GM12878 (cell line): ENCODE results near the gene TOP2A. TPM values are rescaled to one million over a fixed set of nuclear protein-coding genes. Genes with fewer than 3 reads are reported as not detected.

ENCODE experiments used
- ATAC-seq: fragments of 200-7000 bp; cut with Tn5 transposase; 3 replicates; pipeline ENCODE4 v1.9.1; 2020; ENCODE audit warnings: mild to moderate bottlenecking, moderate library complexity
- BruUV-seq: library from RNA; stranded (reverse); fragments of 400-500 nt; replicated peaks from 2 replicates; lab custom pipeline; 2021; lab: Mats Ljungman, UMichigan
- CTCF ChIA-PET: fragments of 300-600 bp; sonication (Branson Sonifier 250); formaldehyde crosslinking; extraction: SDS; loops from one replicate; lab custom pipeline; 2021; ENCODE audit warnings: inconsistent platforms; lab: Yijun Ruan, JAX
- POLR2A ChIA-PET: fragments of 350-600 bp; formaldehyde crosslinking; extraction: SDS; loops from one replicate; lab custom pipeline; 2021; ENCODE audit warnings: inconsistent platforms; lab: Charles Lee
- RAD21 ChIA-PET: fragments of 300-600 bp; sonication (Branson Sonifier 250); formaldehyde crosslinking; loops from one replicate; lab custom pipeline; 2023; ENCODE audit warnings: antibody characterized with exemption; ENCODE audit not compliant: unreplicated experiment; lab: Charles Lee
- SMC1A ChIA-PET: fragments of 300-600 bp; sonication (Branson Sonifier 250); formaldehyde crosslinking; loops from one replicate; lab custom pipeline; 2023; ENCODE audit not compliant: unreplicated experiment, uncharacterized antibody; lab: Charles Lee
- DNase-seq: peaks from one replicate; pipeline ENCODE4 v3.0.0-alpha.2; 2011; ENCODE audit warnings: low read depth, low spot score
- FAIRE-seq: peaks from 3 replicates; lab custom pipeline; 2011; peaks lifted over from hg19 to GRCh38; lab: Jason Lieb, UNC
- H2AFZ ChIP-seq: 2 replicates; pipeline ENCODE4 v1.6.0; 2011; ENCODE audit warnings: low read depth, low read length, control low read depth; ENCODE audit not compliant: control insufficient read depth
- H3K27ac ChIP-seq: 2 replicates; pipeline ENCODE4 v1.5.1; 2011; ENCODE audit warnings: control low read depth; ENCODE audit not compliant: control insufficient read depth, insufficient read depth
- H3K27me3 ChIP-seq, 2 experiments: replicated peaks in 1 of 2; 2 replicates each; pipeline versions ENCODE4 v1.6.0 to v1.6.1; 2011; ENCODE audit warnings: low read length in 1 of 2; ENCODE audit not compliant: control insufficient read depth in 2 of 2, insufficient read depth in 2 of 2
- H3K36me3 ChIP-seq, 2 experiments: 2 replicates each; pipeline ENCODE4 v1.5.1; 2011; ENCODE audit warnings: low read length in 1 of 2; ENCODE audit not compliant: control insufficient read depth in 2 of 2, insufficient read depth in 2 of 2
- H3K4me1 ChIP-seq: 2 replicates; pipeline ENCODE4 v1.6.1; 2011; ENCODE audit warnings: mild to moderate bottlenecking, low read length, moderate library complexity, mixed read lengths; ENCODE audit not compliant: control insufficient read depth, insufficient read depth
- H3K4me2 ChIP-seq: 2 replicates; pipeline ENCODE4 v1.6.0; 2011; ENCODE audit warnings: control low read depth; ENCODE audit not compliant: control insufficient read depth, insufficient read depth
- H3K4me3 ChIP-seq: fragments of 200-600 bp; sonication (generic); 2 replicates; pipeline ENCODE4 v1.5.1; 2016
- H3K79me2 ChIP-seq: 2 replicates; pipeline ENCODE4 v1.6.0; 2011; ENCODE audit warnings: low read length; ENCODE audit not compliant: control insufficient read depth, insufficient read depth
- H3K9ac ChIP-seq: 2 replicates; pipeline ENCODE4 v1.8.0; 2011; ENCODE audit warnings: low read length, control low read depth, mixed read lengths; ENCODE audit not compliant: control insufficient read depth, insufficient read depth
- H3K9me3 ChIP-seq: replicated peaks from 3 replicates; pipeline ENCODE4 v1.5.1; 2011; ENCODE audit warnings: mild to moderate bottlenecking, low read length; ENCODE audit not compliant: control insufficient read depth, insufficient read depth
- H4K20me1 ChIP-seq: 2 replicates; pipeline ENCODE4 v1.6.0; 2011; ENCODE audit not compliant: control insufficient read depth, insufficient read depth
- BACH1 ChIP-seq: fragments of 450-650 bp; IDR thresholded peaks from 2 replicates; pipeline ENCODE4 v1.6.1; 2017; ENCODE audit warnings: mild to moderate bottlenecking, borderline replicate concordance
- CTCF ChIP-seq, 3 experiments: IDR thresholded peaks in 2 of 3; conservative IDR thresholded peaks in 1 of 3; 2 replicates each; pipeline ENCODE4 v1.5.1; 2011; ENCODE audit warnings: low read depth in 3 of 3, low read length in 3 of 3, mild to moderate bottlenecking in 3 of 3, control low read depth in 2 of 3, moderate library complexity in 2 of 3, inconsistent platforms in 1 of 3, mixed read lengths in 1 of 3; ENCODE audit not compliant: control insufficient read depth in 2 of 3, insufficient read depth in 1 of 3; ENCODE audit errors: extremely low read depth in 1 of 3
- IRF5 ChIP-seq: fragments of 450-650 bp; IDR thresholded peaks from 2 replicates; pipeline ENCODE4 v1.6.1; 2017; ENCODE audit warnings: borderline replicate concordance
- NR2C2 ChIP-seq: IDR thresholded peaks from 2 replicates; pipeline ENCODE4 v1.6.1; 2011; ENCODE audit warnings: borderline replicate concordance, low read depth; ENCODE audit not compliant: control insufficient read depth, insufficient read length
- NRF1 ChIP-seq: conservative IDR thresholded peaks from 2 replicates; pipeline ENCODE4 v1.6.1; 2011; ENCODE audit warnings: mild to moderate bottlenecking, low read depth, low read length, improper control_type of control experiment
- PRDM15 ChIP-seq: fragments of 450-650 bp; formaldehyde crosslinking; IDR thresholded peaks from 2 replicates; pipeline ENCODE4 v1.4.0; 2020; ENCODE audit warnings: mild to moderate bottlenecking, moderate library complexity
- RAD51 ChIP-seq: fragments of 450-650 bp; IDR thresholded peaks from 2 replicates; pipeline ENCODE4 v1.6.1; 2016; ENCODE audit warnings: moderate library complexity, mild to moderate bottlenecking, inconsistent platforms
- SRF ChIP-seq, 2 experiments: IDR thresholded peaks; 2 replicates each; pipeline ENCODE4 v1.6.1; 2011; ENCODE audit warnings: low read depth in 2 of 2, low read length in 2 of 2, mild to moderate bottlenecking in 1 of 2, moderate library complexity in 1 of 2
- ZNF592 ChIP-seq: fragments of 450-650 bp; IDR thresholded peaks from 2 replicates; pipeline ENCODE4 v1.6.1; 2017; ENCODE audit warnings: mild to moderate bottlenecking, moderate library complexity
- ZNF622 ChIP-seq: fragments of 450-650 bp; IDR thresholded peaks from 2 replicates; pipeline ENCODE4 v1.6.1; 2017; ENCODE audit warnings: mild to moderate bottlenecking, inconsistent platforms
- WGBS: methylation state at CpG from one replicate; pipeline ENCODE4 v1.1.6; 2016; ENCODE audit warnings: low lambda C conversion rate; ENCODE audit not compliant: insufficient replicate concordance, insufficient coverage; ENCODE audit errors: missing lambda C conversion rate; 5-methylcytosine and 5-hydroxymethylcytosine counted together
- in situ Hi-C: fragments of 300-500 bp; cut with MboI; formaldehyde crosslinking; loops from 9 replicates; pipeline ENCODE4 v1.14.3; 2018; ENCODE audit warnings: mixed read lengths
- intact Hi-C: fragments of 100-400 bp; cut with micrococcal nuclease; formaldehyde crosslinking; loops from one replicate; pipeline ENCODE4 v1.14.2; 2022; ENCODE audit not compliant: unreplicated experiment
- polyA plus RNA-seq, 11 experiments: library from polyadenylated mRNA; depleted of rRNA in 4 of 11; unstranded in 6 of 11; stranded (reverse) in 5 of 11; fragments of >200 nt; fragmentation: Nextera tagmentation in 4 of 11; fragmentation: Illumina TruSeq in 1 of 11; extraction: Ambion mirVana in 4 of 11; extraction: Trizol in 1 of 11; gene quantifications; 1 replicate in 1 of 11; 2 replicates in 10 of 11; pipeline versions ENCODE4 v1.2.1 to v1.2.3, GENCODE V29; 2011 to 2016; ENCODE audit warnings: inconsistent platforms in 2 of 11, missing spikeins in 2 of 11, low read depth in 1 of 11
- total RNA-seq, 4 experiments: library from RNA; depleted of rRNA in 3 of 4; stranded (reverse); fragments of >200 nt in 3 of 4; fragmentation: Illumina TruSeq in 1 of 4; extraction: Trizol in 1 of 4; gene quantifications; 2 replicates each; pipeline versions ENCODE4 v1.2.1 to v1.2.3, GENCODE V29; 2013 to 2021

The TOP2A gene
- total and polyA plus RNA-seq, 10 of the 15 experiments (the other 5 are each of a cell fraction or from before 2014, with no cell fraction given) = 117 to 275 (median 232) TPM

- Histone ChIP-seq H3K36me3 (no peaks in the 10 kb centered on the region), H3K27ac (no peak overlapping the region), H4K20me1 (no peaks in the 10 kb centered on the region), H3K79me2 (no peaks in the 10 kb centered on the region), H2AFZ (no peak overlapping the region), H3K27me3 (no peaks in the 10 kb centered on the region; a peak in 1 of 4 replicates), H3K4me2 (no peak overlapping the region), H3K4me3 (no peak overlapping the region), H3K4me1 (peaks cover 2% of the 10 kb centered on the region; the same call in 1 of the 2 replicates), H3K9ac (no peak overlapping the region), H3K9me3 (no peaks in the 10 kb centered on the region)
- WGBS = 17% methylated on average over 3 of the region's 3 CpGs
- ChIA-PET SMC1A (interaction anchor here (1.6 to 2.9 kb wide), 3 partner anchors 10 to 109 kb away, joined by 3 to 12 read pairs (median 6); no protein-coding TSS in a partner anchor), RAD21 (no interaction called here), POLR2A (no interaction called here), CTCF (interaction anchor here (1.2 to 3.2 kb wide), 5 partner anchors 7 to 110 kb away, joined by 3 to 11 read pairs (median 5); partner anchors contain the start of gene IGFBP4)
- BruUV-seq = no TSS peak
- in situ Hi-C loops = no loop called here
- intact Hi-C loops = no loop called here
- no peak for DNase-seq
- ATAC-seq = no peak
- no peak for FAIRE-seq
- TF ChIP-seq PRDM15 (CRISPR knock-in tag) = no peak
- no peak for TF ChIP-seq NR2C2
- TF ChIP-seq CTCF (IDR thresholded peaks at IDR 0.05 in 2 of 3, conservative IDR thresholded peaks at IDR 0.05 in 1 of 3; ENCODE audit: control insufficient read depth in 2 of 3, extremely low read depth in 1 of 3, insufficient read depth in 1 of 3, low read depth in 3 of 3, low read length in 3 of 3) = no peak; a peak in 1 of 6 replicates
- TF ChIP-seq ZNF592 = no peak
- no peak for TF ChIP-seq IRF5
- TF ChIP-seq RAD51 = no peak
- no peak for TF ChIP-seq BACH1
- no peak for TF ChIP-seq NRF1
- TF ChIP-seq SRF (IDR thresholded peaks at IDR 0.05; ENCODE audit: low read depth in 2 of 2, low read length in 2 of 2) = no peak
- TF ChIP-seq ZNF622 = no peak
Measured at GRCh38 chr17:40422990-40423633, 5.4 kb upstream of the TOP2A start.
